GM12891 (cell line): ENCODE data around the gene ASNSD1.

ENCODE experiments used
- DNase-seq: peaks from one replicate; pipeline ENCODE4 v3.0.0; 2011; ENCODE audit warnings: low spot score; ENCODE audit not compliant: insufficient read length
- FAIRE-seq: peaks from 2 replicates; lab custom pipeline; 2011; peaks lifted over from hg19 to GRCh38; lab: Jason Lieb, UNC
- PAX5 ChIP-seq: IDR thresholded peaks from 2 replicates; pipeline ENCODE4 v1.6.1; 2011; ENCODE audit warnings: low read length, moderate library complexity, mild to moderate bottlenecking; ENCODE audit not compliant: insufficient read depth, severe bottlenecking
- POLR2A ChIP-seq: IDR thresholded peaks from 2 replicates; pipeline ENCODE4 v1.6.1; 2011; ENCODE audit warnings: low read depth, low read length, control low read depth
- POLR2AphosphoS5 ChIP-seq: IDR thresholded peaks from 2 replicates; pipeline ENCODE4 v1.6.1; 2011; ENCODE audit warnings: low read depth, low read length, control low read depth
- POU2F2 ChIP-seq: IDR thresholded peaks from 2 replicates; pipeline ENCODE4 v1.6.1; 2011; ENCODE audit warnings: low read depth, mild to moderate bottlenecking, control low read depth, low read length, moderate library complexity
- SPI1 ChIP-seq: IDR thresholded peaks from 2 replicates; pipeline ENCODE4 v1.6.1; 2011; ENCODE audit warnings: low read depth, low read length, control low read depth
- TAF1 ChIP-seq: IDR thresholded peaks from 2 replicates; pipeline ENCODE4 v1.6.1; 2011; ENCODE audit warnings: low read depth, low read length, control low read depth

Gene ASNSD1

GRCh38 chr2:189627789-189628188, 33.5 kb upstream of the ASNSD1 start:
- no peak for DNase-seq
- no peak for FAIRE-seq
- TF ChIP-seq SPI1, result no peak
- no peak for TF ChIP-seq POLR2A
- TF ChIP-seq POU2F2, result no peak
- TF ChIP-seq POLR2AphosphoS5, result no peak
- no peak for TF ChIP-seq PAX5
- TF ChIP-seq TAF1, result no peak

- no peak for DNase-seq
- no peak for FAIRE-seq
- TF ChIP-seq TAF1 (no peak), POU2F2 (no peak), SPI1 (no peak), POLR2AphosphoS5 (no peak), PAX5 (no peak), POLR2A (no peak)
These were observed 32.3 kb upstream of the ASNSD1 start for GRCh38 chr2:189628817-189629530.

- TF ChIP-seq POLR2AphosphoS5 (no peak), TAF1 (no peak), SPI1 (no peak), POLR2A (no peak), PAX5 (no peak), POU2F2 (no peak)
- DNase-seq (no peak), FAIRE-seq (no peak)
These were observed 31.5 kb upstream of the ASNSD1 start for GRCh38 chr2:189629531-189630453.

- TF ChIP-seq PAX5 (no peak), TAF1 (no peak), POLR2A (no peak), POU2F2 (no peak), SPI1 (no peak)
- FAIRE-seq (no peak), DNase-seq (no peak)
These were observed 29.4 kb upstream of the ASNSD1 start for GRCh38 chr2:189631849-189632248.

- FAIRE-seq (no peak), DNase-seq (no peak)
- TF ChIP-seq POLR2AphosphoS5 (no peak), POU2F2 (no peak), TAF1 (no peak), PAX5 (no peak), SPI1 (no peak), POLR2A (no peak)
These were observed 27.9 kb upstream of the ASNSD1 start for GRCh38 chr2:189633392-189633811.

- FAIRE-seq, result no peak
- no peak for DNase-seq
- no peak for TF ChIP-seq PAX5
- TF ChIP-seq POU2F2, result no peak
- TF ChIP-seq POLR2A, result no peak
- no peak for TF ChIP-seq TAF1
These were observed 25.9 kb upstream of the ASNSD1 start for GRCh38 chr2:189635353-189635752.

- TF ChIP-seq PAX5, result no peak
- TF ChIP-seq TAF1, result no peak
- no peak for TF ChIP-seq POLR2A
- TF ChIP-seq POLR2AphosphoS5, result no peak
- TF ChIP-seq SPI1, result no peak
- no peak for TF ChIP-seq POU2F2
- FAIRE-seq (no peak), DNase-seq (no peak)
These were observed 22.8 kb upstream of the ASNSD1 start for GRCh38 chr2:189638301-189639006.

GRCh38 chr2:189639007-189639609, 22.2 kb upstream of the ASNSD1 start:
- FAIRE-seq, result peak; percentile 20
- TF ChIP-seq PAX5 (no peak), POU2F2 (no peak), SPI1 (no peak), POLR2A (no peak), POLR2AphosphoS5 (no peak), TAF1 (no peak)

More at GRCh38 chr2:189639007-189639609, 22.2 kb upstream of the ASNSD1 start:
- no peak for DNase-seq
